MCF 10A (cell line): Measurements from ENCODE around the gene FOXN3. TPM values are rescaled to one million over a fixed set of nuclear protein-coding genes. Genes with fewer than 3 reads are reported as not detected.

ENCODE experiments used
- BruUV-seq: library from RNA; stranded (reverse); fragments of 400-500 nt; replicated peaks from 2 replicates; lab custom pipeline; 2021; lab: Mats Ljungman, UMichigan
- CTCF ChIA-PET: fragments of 300-600 bp; sonication (Branson Sonifier 250); formaldehyde crosslinking; extraction: SDS; loops from one replicate; lab custom pipeline; 2021; ENCODE audit warnings: antibody characterized with exemption, inconsistent platforms; lab: Yijun Ruan, JAX
- POLR2A ChIA-PET: fragments of 300-600, 350-650 bp; sonication (Branson Sonifier 250); formaldehyde crosslinking; extraction: SDS; loops from one replicate; lab custom pipeline; 2020; ENCODE audit warnings: antibody characterized with exemption, inconsistent platforms; lab: Yijun Ruan, JAX
- DNase-seq: peaks from one replicate; pipeline ENCODE4 v3.0.0-alpha.2; 2018; ENCODE audit not compliant: unreplicated experiment
- H3K27ac Mint-ChIP-seq: one replicate; pipeline ENCODE4 v1.8.0; 2022; ENCODE audit warnings: mild to moderate bottlenecking, low read depth, mixed read lengths; ENCODE audit not compliant: unreplicated experiment
- H3K27me3 Mint-ChIP-seq: one replicate; pipeline ENCODE4 v1.8.0; 2022; ENCODE audit warnings: mixed read lengths; ENCODE audit not compliant: insufficient read depth, unreplicated experiment
- H3K36me3 Mint-ChIP-seq: one replicate; pipeline ENCODE4 v1.8.0; 2022; ENCODE audit warnings: mild to moderate bottlenecking, moderate library complexity, mixed read lengths; ENCODE audit not compliant: insufficient read depth, unreplicated experiment
- H3K4me1 Mint-ChIP-seq: one replicate; pipeline ENCODE4 v1.8.0; 2022; ENCODE audit warnings: mixed read lengths; ENCODE audit not compliant: insufficient read depth, unreplicated experiment
- H3K4me3 Mint-ChIP-seq: one replicate; pipeline ENCODE4 v1.8.0; 2022; ENCODE audit warnings: mild to moderate bottlenecking, moderate library complexity, mixed read lengths; ENCODE audit not compliant: unreplicated experiment
- H3K9me3 Mint-ChIP-seq: one replicate; pipeline ENCODE4 v1.8.0; 2022; ENCODE audit warnings: mixed read lengths; ENCODE audit not compliant: unreplicated experiment
- intact Hi-C: fragments of 100-400 bp; cut with micrococcal nuclease; formaldehyde crosslinking; loops from 2 replicates; pipeline ENCODE4 v1.14.1; 2022
- total RNA-seq: library from RNA; stranded (reverse); gene quantifications from 2 replicates; pipeline ENCODE4 v1.2.3, GENCODE V29; 2022
- TF ChIP-seq, protein P1 (sequence below): fragments of 200-600 bp; IDR thresholded peaks from one replicate; pipeline ENCODE4 v1.8.0; 2022; ENCODE audit warnings: antibody characterized with exemption, mild to moderate bottlenecking; ENCODE audit not compliant: unreplicated experiment

FOXN3 gene
- total RNA-seq, 1 experiment from 2014 or later, result 27.1 TPM

DNA sequence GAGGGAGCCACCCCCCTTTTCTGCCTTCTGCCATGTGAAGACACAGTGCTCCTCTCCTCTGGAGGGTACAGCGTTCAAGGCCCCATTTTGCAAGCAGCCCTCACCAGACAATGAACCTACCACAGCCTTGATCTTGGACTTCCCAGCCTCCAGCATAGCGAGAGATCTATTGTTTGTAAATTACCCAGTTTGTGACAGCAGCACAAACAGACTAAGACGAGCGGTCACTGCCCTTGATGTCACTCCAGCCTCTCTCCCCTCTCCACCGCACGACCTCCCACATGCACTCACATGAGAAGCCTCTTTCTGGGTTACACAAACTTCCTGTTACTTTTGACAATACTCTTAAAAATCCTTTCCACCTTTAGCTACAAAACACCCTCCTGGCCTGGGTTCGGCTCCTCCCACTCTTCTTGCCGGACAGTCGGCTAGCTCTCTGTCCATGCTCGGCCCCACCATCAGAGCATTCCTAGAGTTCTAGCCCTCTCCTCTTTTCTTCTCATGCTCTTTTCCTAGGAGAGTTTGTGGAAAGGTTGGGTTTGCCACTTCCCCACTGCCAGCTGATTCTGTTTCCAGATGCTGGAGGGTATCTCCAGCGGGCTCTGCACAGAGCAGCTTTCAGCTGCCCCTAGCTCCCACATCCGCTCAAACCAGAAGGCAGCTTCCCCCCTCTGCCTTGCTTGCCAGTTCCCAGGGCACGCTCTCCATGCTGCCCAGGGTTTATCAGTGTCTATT, 124.3 kb downstream of the FOXN3 start:
- DNase-seq, result no peak
- intact Hi-C loops, result no loop called here
- Mint-ChIP-seq H3K27me3 (no peaks in the 10 kb centered on the region), H3K36me3 (no peaks in the 10 kb centered on the region), H3K27ac (no peak overlapping the region), H3K9me3 (no peaks in the 10 kb centered on the region), H3K4me3 (no peak overlapping the region), H3K4me1 (no peaks in the 10 kb centered on the region)
- CTCF ChIA-PET, result no interaction called here
- POLR2A ChIA-PET, result no interaction called here
- BruUV-seq, result no TSS peak
- TF ChIP-seq, protein P1, sequence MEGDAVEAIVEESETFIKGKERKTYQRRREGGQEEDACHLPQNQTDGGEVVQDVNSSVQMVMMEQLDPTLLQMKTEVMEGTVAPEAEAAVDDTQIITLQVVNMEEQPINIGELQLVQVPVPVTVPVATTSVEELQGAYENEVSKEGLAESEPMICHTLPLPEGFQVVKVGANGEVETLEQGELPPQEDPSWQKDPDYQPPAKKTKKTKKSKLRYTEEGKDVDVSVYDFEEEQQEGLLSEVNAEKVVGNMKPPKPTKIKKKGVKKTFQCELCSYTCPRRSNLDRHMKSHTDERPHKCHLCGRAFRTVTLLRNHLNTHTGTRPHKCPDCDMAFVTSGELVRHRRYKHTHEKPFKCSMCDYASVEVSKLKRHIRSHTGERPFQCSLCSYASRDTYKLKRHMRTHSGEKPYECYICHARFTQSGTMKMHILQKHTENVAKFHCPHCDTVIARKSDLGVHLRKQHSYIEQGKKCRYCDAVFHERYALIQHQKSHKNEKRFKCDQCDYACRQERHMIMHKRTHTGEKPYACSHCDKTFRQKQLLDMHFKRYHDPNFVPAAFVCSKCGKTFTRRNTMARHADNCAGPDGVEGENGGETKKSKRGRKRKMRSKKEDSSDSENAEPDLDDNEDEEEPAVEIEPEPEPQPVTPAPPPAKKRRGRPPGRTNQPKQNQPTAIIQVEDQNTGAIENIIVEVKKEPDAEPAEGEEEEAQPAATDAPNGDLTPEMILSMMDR, result no peak

DNA sequence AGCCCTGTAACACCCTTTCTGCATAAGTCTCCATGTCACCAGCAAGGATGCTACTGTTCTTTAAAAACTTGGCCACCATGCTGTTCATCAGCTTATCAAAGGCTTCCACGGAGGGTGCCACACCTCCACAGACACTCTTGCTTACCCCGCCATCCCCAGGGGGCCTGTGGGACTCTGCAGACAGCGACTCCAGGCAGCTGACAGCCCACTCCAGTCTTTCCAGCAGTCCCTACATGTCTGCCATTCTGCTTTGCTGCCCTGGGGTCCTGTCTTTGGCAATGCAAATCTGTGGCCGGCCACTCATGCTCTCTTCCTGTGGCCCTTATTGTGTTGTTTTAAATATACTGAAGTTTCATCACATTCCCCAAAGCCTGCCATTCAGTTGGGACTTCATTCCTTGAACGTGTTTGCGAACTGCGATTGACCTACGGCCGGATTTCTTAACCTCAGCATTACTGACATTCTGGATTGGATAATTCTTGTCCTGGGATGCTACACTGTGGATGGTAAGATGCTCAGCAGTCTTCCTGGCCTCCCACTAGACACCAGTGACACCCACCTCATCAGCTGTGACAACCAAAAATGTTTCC, 125.6 kb downstream of the FOXN3 start:
- Mint-ChIP-seq H3K36me3 (no peaks in the 10 kb centered on the region), H3K4me3 (no peak overlapping the region), H3K27ac (no peak overlapping the region), H3K4me1 (no peaks in the 10 kb centered on the region), H3K27me3 (no peaks in the 10 kb centered on the region), H3K9me3 (no peaks in the 10 kb centered on the region)
- BruUV-seq, result no TSS peak
- TF ChIP-seq, protein P1, result no peak
- ChIA-PET POLR2A (no interaction called here), CTCF (no interaction called here)
- intact Hi-C loops, result no loop called here
- no peak for DNase-seq

DNA sequence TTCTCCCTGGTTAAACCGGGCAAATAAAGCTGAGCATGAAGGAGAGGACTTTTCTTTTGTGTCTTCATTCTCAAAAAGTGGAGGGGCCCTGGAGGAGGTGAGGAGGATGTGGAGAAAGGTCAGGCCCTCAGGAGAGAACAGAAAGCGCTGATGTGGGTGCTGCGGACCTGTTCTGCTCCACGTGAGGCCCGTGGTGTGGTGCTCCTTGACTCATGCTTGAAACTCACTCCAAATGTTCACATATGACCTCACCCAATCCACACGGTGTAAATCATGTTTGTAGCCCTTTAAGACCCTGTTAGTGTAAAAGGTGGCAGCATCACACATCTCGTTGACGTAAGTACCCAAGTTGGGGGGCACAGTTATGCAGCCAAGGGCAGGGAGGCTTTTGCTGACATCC, 126.2 kb downstream of the FOXN3 start:
- H3K9me3 Mint-ChIP-seq, result no peaks in the 10 kb centered on the region
- CTCF ChIA-PET, result interaction anchor here (0.5 kb wide), 1 partner anchor 84 kb away, joined by 3 read pairs; no protein-coding TSS in a partner anchor
- no peak for DNase-seq

DNA sequence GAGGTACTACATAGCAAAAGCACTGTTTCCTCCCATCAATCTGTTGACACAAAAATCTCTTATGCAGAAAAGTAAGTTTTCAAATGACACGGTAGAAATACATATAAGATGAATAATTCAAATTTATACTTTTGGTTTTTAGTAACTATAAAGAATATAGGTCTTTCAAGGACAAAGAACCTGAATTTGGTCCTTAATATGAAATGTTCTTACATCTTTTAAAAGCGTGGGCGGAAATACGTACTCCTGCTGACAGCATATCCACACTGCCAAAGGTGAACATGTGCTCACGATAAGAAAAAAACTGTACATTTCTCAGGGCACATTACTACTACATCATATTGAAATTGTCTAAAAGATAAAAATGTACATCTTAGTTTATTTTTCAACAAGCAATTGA, 127.6 kb downstream of the FOXN3 start:
- H3K36me3 Mint-ChIP-seq, result no peaks in the 10 kb centered on the region
- no peaks in the 10 kb centered on the region for H3K27me3 Mint-ChIP-seq
- H3K27ac Mint-ChIP-seq, result no peak overlapping the region
- no peaks in the 10 kb centered on the region for H3K9me3 Mint-ChIP-seq
- ChIA-PET CTCF (interaction anchor here (0.6 kb wide), 1 partner anchor 844 kb away, joined by 4 read pairs; no protein-coding TSS in a partner anchor), POLR2A (no interaction called here)
- BruUV-seq, result no TSS peak
- no peak for DNase-seq
- H3K4me3 Mint-ChIP-seq, result no peak overlapping the region
- TF ChIP-seq, protein P1, result no peak
- H3K4me1 Mint-ChIP-seq, result no peaks in the 10 kb centered on the region
- intact Hi-C loops, result no loop called here

More for the DNA sequence above, 126.2 kb downstream of the FOXN3 start:
- Mint-ChIP-seq H3K27ac (no peak overlapping the region), H3K27me3 (no peaks in the 10 kb centered on the region), H3K4me3 (no peak overlapping the region), H3K36me3 (no peaks in the 10 kb centered on the region), H3K4me1 (no peaks in the 10 kb centered on the region)
- intact Hi-C loops, result no loop called here
- BruUV-seq, result no TSS peak
- TF ChIP-seq, protein P1, result no peak
- POLR2A ChIA-PET, result no interaction called here
